DND-41 (cell line): ENCODE results near the gene NDUFA12.

Experiments
- CTCF ChIP-seq: IDR thresholded peaks from 2 replicates; pipeline ENCODE4 v1.5.1; 2012; ENCODE audit warnings: borderline replicate concordance, low read length, moderate library complexity, mild to moderate bottlenecking; ENCODE audit not compliant: poor library complexity, severe bottlenecking; ENCODE audit errors: extremely low read depth
- EZH2 ChIP-seq: IDR thresholded peaks from 3 replicates; pipeline ENCODE4 v1.6.1; 2012; ENCODE audit warnings: borderline replicate concordance, low read depth, mild to moderate bottlenecking, moderate library complexity, low read length, inconsistent platforms; ENCODE audit not compliant: severe bottlenecking

- no peak for TF ChIP-seq CTCF
- TF ChIP-seq EZH2, result no peak
These were observed 11.1 kb upstream of the NDUFA12 start for GRCh38 chr12:95014554-95014953.
